GM21423 (cell line): ENCODE data around the gene NDUFA1.
"Not testable (repeated sequence)": the region's sequence is repeated elsewhere in the genome, so short reads cannot be mapped to it uniquely, and the experiment has no call there.

Source experiments
- ATAC-seq: cut with Tn5 transposase; IDR thresholded peaks from one replicate; pipeline ENCODE4 v1.9.1; 2021; ENCODE audit warnings: mild to moderate bottlenecking, moderate library complexity; ENCODE audit not compliant: unreplicated experiment

Gene NDUFA1

GRCh38 chrX:119899125-119899524, 27.5 kb downstream of the NDUFA1 start:
- ATAC-seq = no peak

- no peak for ATAC-seq
Measured at GRCh38 chrX:119900976-119901375, 29.3 kb downstream of the NDUFA1 start.

DNA sequence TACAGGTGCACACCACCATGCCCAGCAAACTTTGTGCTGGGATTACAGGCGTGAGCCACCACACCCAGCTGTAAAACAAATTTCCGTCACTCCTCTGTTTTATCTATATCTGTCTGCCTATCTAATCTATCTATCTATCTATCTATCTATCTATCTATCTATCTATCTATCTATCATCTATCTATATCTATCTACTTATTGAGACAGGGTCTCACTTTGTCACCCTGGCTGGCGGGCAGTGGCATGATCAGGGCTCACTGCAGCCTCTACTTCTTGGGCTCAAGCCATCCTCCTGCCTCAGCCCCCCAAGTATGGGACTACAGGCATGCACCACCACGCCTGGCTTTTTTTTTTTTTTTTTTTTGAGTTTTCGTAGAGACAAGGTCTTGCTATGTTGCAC, 44.7 kb downstream of the NDUFA1 start:
- no peak for ATAC-seq

DNA sequence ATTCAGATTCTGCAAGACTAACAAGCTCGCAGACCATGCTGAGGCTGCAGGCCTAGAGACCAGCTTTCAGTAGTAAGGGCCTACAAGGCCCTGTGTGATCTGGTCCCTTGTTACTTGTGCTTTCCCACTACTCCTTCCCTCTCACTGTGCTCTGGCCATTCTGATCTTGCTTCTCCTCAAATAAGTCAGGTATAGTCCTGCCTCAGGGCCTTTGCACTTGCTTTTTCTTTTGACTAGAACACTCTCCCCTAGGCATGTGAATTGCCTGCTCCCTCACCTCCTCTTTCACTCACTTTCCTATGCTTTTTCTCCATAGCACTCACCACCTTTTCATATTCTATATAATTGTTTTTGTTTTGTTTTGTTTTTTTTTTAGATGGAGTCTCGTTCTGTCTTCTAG, 46.2 kb downstream of the NDUFA1 start:
- no peak for ATAC-seq

- no peak for ATAC-seq
Measured at GRCh38 chrX:119919835-119920585, 48.4 kb downstream of the NDUFA1 start.

GRCh38 chrX:119922391-119922790, 50.8 kb downstream of the NDUFA1 start:
- ATAC-seq = not testable (repeated sequence)
